ENCODE data around the gene C1orf21.

DNA sequence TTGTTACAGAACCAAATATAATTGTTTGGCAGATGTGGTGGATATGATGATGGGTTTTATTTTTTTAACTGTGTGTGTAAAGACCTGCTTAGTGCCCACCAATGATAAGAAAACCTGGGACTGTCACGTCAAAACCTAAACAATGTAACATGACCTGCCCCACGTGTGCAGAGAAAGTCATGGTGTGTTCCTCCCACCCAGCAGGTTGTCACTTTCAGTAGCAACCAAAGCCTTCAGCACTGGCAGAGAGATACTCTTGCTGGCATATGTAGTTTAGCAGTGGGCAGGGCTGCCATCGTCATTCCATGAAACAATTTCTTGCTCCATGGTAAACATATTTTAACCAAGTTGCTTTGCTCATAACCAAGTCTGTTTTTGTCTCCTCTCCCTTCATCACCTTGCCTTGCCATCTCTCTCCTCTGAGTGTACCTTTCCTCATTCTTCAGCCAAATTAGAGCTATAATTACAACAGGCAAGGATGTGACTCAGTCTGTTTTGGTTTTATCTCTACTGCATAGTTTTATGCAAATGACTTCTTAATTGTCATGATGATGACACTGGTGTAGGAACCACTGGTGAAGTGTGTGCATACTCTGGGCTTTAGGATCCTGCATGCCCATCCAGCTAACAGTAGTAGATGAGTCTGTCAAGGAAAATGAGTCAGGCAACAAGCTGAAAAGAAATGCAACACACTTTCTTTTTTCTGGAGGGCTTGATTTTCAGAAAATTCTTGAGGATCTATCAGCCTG is 217.5 kb downstream of the C1orf21 start:
- TF ChIP-seq, protein P1, sequence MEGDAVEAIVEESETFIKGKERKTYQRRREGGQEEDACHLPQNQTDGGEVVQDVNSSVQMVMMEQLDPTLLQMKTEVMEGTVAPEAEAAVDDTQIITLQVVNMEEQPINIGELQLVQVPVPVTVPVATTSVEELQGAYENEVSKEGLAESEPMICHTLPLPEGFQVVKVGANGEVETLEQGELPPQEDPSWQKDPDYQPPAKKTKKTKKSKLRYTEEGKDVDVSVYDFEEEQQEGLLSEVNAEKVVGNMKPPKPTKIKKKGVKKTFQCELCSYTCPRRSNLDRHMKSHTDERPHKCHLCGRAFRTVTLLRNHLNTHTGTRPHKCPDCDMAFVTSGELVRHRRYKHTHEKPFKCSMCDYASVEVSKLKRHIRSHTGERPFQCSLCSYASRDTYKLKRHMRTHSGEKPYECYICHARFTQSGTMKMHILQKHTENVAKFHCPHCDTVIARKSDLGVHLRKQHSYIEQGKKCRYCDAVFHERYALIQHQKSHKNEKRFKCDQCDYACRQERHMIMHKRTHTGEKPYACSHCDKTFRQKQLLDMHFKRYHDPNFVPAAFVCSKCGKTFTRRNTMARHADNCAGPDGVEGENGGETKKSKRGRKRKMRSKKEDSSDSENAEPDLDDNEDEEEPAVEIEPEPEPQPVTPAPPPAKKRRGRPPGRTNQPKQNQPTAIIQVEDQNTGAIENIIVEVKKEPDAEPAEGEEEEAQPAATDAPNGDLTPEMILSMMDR (IDR thresholded peaks at IDR 0.05; ENCODE audit: low read depth, low read length, poor library complexity, severe bottlenecking), result no peak
- no peak for TF ChIP-seq EZH2phosphoT487 (IDR thresholded peaks at IDR 0.05; ENCODE audit: borderline replicate concordance, low read length)

Data from DOHH2 (cell line).